NOMO-1 (cell line): ENCODE measurements around the gene DDX27.
"Not testable (repeated sequence)": the region's sequence is repeated elsewhere in the genome, so short reads cannot be mapped to it uniquely, and the experiment has no call there.

Experiments used
- DNase-seq, 2 experiments: peaks; one replicate each; lab custom pipeline; 2025; ENCODE audit not compliant: unreplicated experiment in 2 of 2; lab: John Stamatoyannopoulos, UW

The DDX27 gene

GRCh38 chr20:49219091-49219923 lies at the start of gene DDX27:
DDX27 (plus strand) TSS chr20:49219416; CDS start chr20:49219449, 33 bp downstream.
- peak; percentile 97 to 98 for DNase-seq

GRCh38 chr20:49169547-49169946 lies 49.7 kb upstream of the DDX27 start:
- no peak for DNase-seq

- DNase-seq = no peak
Observed at GRCh38 chr20:49170714-49171113, 48.5 kb upstream of the DDX27 start.

GRCh38 chr20:49171909-49172308 lies 47.3 kb upstream of the DDX27 start:
- no peak for DNase-seq

GRCh38 chr20:49172413-49172812 lies 46.8 kb upstream of the DDX27 start:
- DNase-seq = no peak

GRCh38 chr20:49174183-49174582 lies 45.0 kb upstream of the DDX27 start:
- no peak for DNase-seq

GRCh38 chr20:49179368-49180277 lies 39.6 kb upstream of the DDX27 start:
- DNase-seq = no peak

- no peak for DNase-seq
Observed at GRCh38 chr20:49181265-49181877, 37.8 kb upstream of the DDX27 start.

GRCh38 chr20:49183444-49183843 lies 35.8 kb upstream of the DDX27 start:
- DNase-seq = no peak

GRCh38 chr20:49184084-49184501 lies 35.1 kb upstream of the DDX27 start:
- DNase-seq = not testable (repeated sequence)

GRCh38 chr20:49184691-49185070 lies 34.5 kb upstream of the DDX27 start:
- no peak for DNase-seq

GRCh38 chr20:49185071-49185761 lies 34.0 kb upstream of the DDX27 start:
- no peak for DNase-seq

GRCh38 chr20:49186535-49187329 lies 32.5 kb upstream of the DDX27 start:
- peak; percentile 57 to 67 for DNase-seq

- peak in 1 of 2 experiments; percentile 16 for DNase-seq
Observed at GRCh38 chr20:49187330-49187850, 31.8 kb upstream of the DDX27 start.

- DNase-seq = peak; percentile 87 to 96
Observed at GRCh38 chr20:49187851-49188641, 31.2 kb upstream of the DDX27 start, which contains the start of gene STAU1. STAU1 (minus strand) TSS chr20:49188334; CDS start chr20:49166201, 22,133 bp downstream.

GRCh38 chr20:49192944-49193518 lies 26.2 kb upstream of the DDX27 start:
- not testable (repeated sequence) for DNase-seq

GRCh38 chr20:49199729-49200293 lies 19.4 kb upstream of the DDX27 start:
- DNase-seq = no peak

- no peak for DNase-seq
Observed at GRCh38 chr20:49203011-49203410, 16.2 kb upstream of the DDX27 start.
